ENCODE measurements around the gene CLEC20A.

DNA sequence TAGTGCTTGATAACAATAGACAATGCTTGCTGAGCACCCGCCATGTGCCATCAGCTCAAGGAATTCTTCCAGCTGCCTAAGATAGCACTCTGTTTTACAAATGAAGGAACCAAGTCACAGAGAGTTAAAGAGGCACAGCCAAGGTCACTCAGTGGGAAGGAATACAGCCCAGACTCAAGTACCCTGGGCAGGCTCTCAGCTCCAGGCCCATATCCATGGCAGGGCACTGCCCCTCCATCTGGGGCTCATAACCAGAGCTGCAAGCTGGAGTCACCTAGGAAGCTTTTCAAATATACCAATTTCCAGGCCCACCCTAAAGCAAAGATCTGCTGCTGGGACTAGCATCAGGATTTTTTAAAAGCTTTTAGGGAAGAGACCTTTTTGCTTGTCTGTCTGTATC is 1.6 kb downstream of the CLEC20A start:
- TF ChIP-seq, protein P1, sequence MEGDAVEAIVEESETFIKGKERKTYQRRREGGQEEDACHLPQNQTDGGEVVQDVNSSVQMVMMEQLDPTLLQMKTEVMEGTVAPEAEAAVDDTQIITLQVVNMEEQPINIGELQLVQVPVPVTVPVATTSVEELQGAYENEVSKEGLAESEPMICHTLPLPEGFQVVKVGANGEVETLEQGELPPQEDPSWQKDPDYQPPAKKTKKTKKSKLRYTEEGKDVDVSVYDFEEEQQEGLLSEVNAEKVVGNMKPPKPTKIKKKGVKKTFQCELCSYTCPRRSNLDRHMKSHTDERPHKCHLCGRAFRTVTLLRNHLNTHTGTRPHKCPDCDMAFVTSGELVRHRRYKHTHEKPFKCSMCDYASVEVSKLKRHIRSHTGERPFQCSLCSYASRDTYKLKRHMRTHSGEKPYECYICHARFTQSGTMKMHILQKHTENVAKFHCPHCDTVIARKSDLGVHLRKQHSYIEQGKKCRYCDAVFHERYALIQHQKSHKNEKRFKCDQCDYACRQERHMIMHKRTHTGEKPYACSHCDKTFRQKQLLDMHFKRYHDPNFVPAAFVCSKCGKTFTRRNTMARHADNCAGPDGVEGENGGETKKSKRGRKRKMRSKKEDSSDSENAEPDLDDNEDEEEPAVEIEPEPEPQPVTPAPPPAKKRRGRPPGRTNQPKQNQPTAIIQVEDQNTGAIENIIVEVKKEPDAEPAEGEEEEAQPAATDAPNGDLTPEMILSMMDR (IDR thresholded peaks at IDR 0.05; ENCODE audit: low read length), result no peak
- TF ChIP-seq EZH2 (optimal IDR thresholded peaks at IDR 0.05; ENCODE audit: low read depth, low read length), result no peak

Data from MM.1S (cell line).